SK-N-SH treated with all-trans-retinoic acid at 6 μM for 48 hours (cell line): ENCODE data around the gene LAMA5.

ENCODE experiments used
- ATAC-seq: fragments of 200-7000 bp; cut with Tn5 transposase; 3 replicates; pipeline ENCODE4 v1.9.1; 2020; ENCODE audit warnings: mild to moderate bottlenecking, moderate library complexity
- ARNTL ChIP-seq: fragments of 450-650 bp; formaldehyde crosslinking; IDR thresholded peaks from 2 replicates; pipeline ENCODE4 v1.5.0; 2020; ENCODE audit warnings: low read depth, mild to moderate bottlenecking, moderate library complexity, borderline replicate concordance
- BACH2 ChIP-seq: fragments of 250-450 bp; sonication (Bioruptor Pico); IDR thresholded peaks from 2 replicates; pipeline ENCODE4 v1.9.0; 2021; ENCODE audit warnings: mild to moderate bottlenecking, borderline replicate concordance
- CSDC2 ChIP-seq: fragments of 250-450 bp; sonication (Bioruptor Pico); IDR thresholded peaks from 2 replicates; pipeline ENCODE4 v1.5.0; 2020; ENCODE audit warnings: mild to moderate bottlenecking, moderate library complexity
- CSRNP3 ChIP-seq: fragments of 250-450 bp; sonication (Bioruptor Pico); IDR thresholded peaks from 2 replicates; pipeline ENCODE4 v1.5.1; 2021; ENCODE audit warnings: mild to moderate bottlenecking, moderate library complexity
- GLIS3 ChIP-seq: fragments of 250-450 bp; sonication (Bioruptor Pico); IDR thresholded peaks from 2 replicates; pipeline ENCODE4 v1.5.0; 2020; ENCODE audit warnings: mild to moderate bottlenecking, moderate library complexity
- OSR1 ChIP-seq: fragments of 250-450 bp; sonication (Bioruptor Pico); IDR thresholded peaks from 2 replicates; pipeline ENCODE4 v1.8.0; 2022; ENCODE audit warnings: moderate library complexity, mild to moderate bottlenecking, inconsistent platforms
- PATZ1 ChIP-seq: fragments of 250-450 bp; sonication (Bioruptor Pico); IDR thresholded peaks from 2 replicates; pipeline ENCODE4 v1.8.0; 2020; ENCODE audit warnings: mild to moderate bottlenecking, moderate library complexity, borderline replicate concordance
- POU6F1 ChIP-seq: fragments of 250-450 bp; sonication (Bioruptor Pico); IDR thresholded peaks from 2 replicates; pipeline ENCODE4 v1.8.0; 2021; ENCODE audit warnings: low read depth, mild to moderate bottlenecking, moderate library complexity, borderline replicate concordance
- RARB ChIP-seq: fragments of 250-450 bp; sonication (Bioruptor Pico); IDR thresholded peaks from 2 replicates; pipeline ENCODE4 v1.8.0; 2021; ENCODE audit warnings: mild to moderate bottlenecking, moderate library complexity
- SNAI2 ChIP-seq: fragments of 250-450 bp; sonication (Bioruptor Pico); IDR thresholded peaks from 2 replicates; pipeline ENCODE4 v1.5.0; 2020; ENCODE audit warnings: mild to moderate bottlenecking, moderate library complexity
- ZC3H10 ChIP-seq: fragments of 250-450 bp; sonication (Bioruptor Pico); IDR thresholded peaks from 2 replicates; pipeline ENCODE4 v1.5.1; 2021; ENCODE audit warnings: mild to moderate bottlenecking, moderate library complexity
- ZFP3 ChIP-seq: fragments of 250-450 bp; sonication (Bioruptor Pico); IDR thresholded peaks from 2 replicates; pipeline ENCODE4 v1.5.0; 2020; ENCODE audit warnings: mild to moderate bottlenecking, moderate library complexity
- ZFP30 ChIP-seq: fragments of 450-650 bp; formaldehyde crosslinking; IDR thresholded peaks from 2 replicates; pipeline ENCODE4 v1.5.0; 2022; ENCODE audit warnings: mild to moderate bottlenecking, moderate library complexity
- ZNF70 ChIP-seq: fragments of 450-650 bp; formaldehyde crosslinking; IDR thresholded peaks from 2 replicates; pipeline ENCODE4 v1.5.0; 2020; ENCODE audit warnings: mild to moderate bottlenecking, moderate library complexity
- ZNF8 ChIP-seq: fragments of 450-650 bp; formaldehyde crosslinking; IDR thresholded peaks from 2 replicates; pipeline ENCODE4 v1.5.0; 2020; ENCODE audit warnings: mild to moderate bottlenecking, moderate library complexity
- TF ChIP-seq, protein P1 (sequence below): fragments of 250-450 bp; sonication (Bioruptor Pico); IDR thresholded peaks from 2 replicates; pipeline ENCODE4 v1.5.0; 2020; ENCODE audit warnings: mild to moderate bottlenecking, moderate library complexity

LAMA5 gene

GRCh38 chr20:62268228-62268900 lies 98.7 kb downstream of the LAMA5 start (continued):
- TF ChIP-seq POU6F1 (CRISPR knock-in tag), result no peak
- TF ChIP-seq OSR1 (CRISPR knock-in tag), result no peak
- no peak for TF ChIP-seq CSDC2 (CRISPR knock-in tag)
- no peak for TF ChIP-seq ZFP30 (CRISPR knock-in tag)
- TF ChIP-seq ZNF8 (CRISPR knock-in tag), result no peak
- TF ChIP-seq ZNF70, result no peak
- no peak for TF ChIP-seq ZFP3
- TF ChIP-seq ARNTL (CRISPR knock-in tag), result no peak
- no peak for TF ChIP-seq BACH2 (CRISPR knock-in tag)

- TF ChIP-seq OSR1 (CRISPR knock-in tag), result no peak
- TF ChIP-seq SNAI2, result no peak
- no peak for TF ChIP-seq CSDC2 (CRISPR knock-in tag)
- TF ChIP-seq CSRNP3 (CRISPR knock-in tag), result no peak
- TF ChIP-seq PATZ1, result no peak
- TF ChIP-seq ARNTL (CRISPR knock-in tag), result no peak
- TF ChIP-seq, protein P1, sequence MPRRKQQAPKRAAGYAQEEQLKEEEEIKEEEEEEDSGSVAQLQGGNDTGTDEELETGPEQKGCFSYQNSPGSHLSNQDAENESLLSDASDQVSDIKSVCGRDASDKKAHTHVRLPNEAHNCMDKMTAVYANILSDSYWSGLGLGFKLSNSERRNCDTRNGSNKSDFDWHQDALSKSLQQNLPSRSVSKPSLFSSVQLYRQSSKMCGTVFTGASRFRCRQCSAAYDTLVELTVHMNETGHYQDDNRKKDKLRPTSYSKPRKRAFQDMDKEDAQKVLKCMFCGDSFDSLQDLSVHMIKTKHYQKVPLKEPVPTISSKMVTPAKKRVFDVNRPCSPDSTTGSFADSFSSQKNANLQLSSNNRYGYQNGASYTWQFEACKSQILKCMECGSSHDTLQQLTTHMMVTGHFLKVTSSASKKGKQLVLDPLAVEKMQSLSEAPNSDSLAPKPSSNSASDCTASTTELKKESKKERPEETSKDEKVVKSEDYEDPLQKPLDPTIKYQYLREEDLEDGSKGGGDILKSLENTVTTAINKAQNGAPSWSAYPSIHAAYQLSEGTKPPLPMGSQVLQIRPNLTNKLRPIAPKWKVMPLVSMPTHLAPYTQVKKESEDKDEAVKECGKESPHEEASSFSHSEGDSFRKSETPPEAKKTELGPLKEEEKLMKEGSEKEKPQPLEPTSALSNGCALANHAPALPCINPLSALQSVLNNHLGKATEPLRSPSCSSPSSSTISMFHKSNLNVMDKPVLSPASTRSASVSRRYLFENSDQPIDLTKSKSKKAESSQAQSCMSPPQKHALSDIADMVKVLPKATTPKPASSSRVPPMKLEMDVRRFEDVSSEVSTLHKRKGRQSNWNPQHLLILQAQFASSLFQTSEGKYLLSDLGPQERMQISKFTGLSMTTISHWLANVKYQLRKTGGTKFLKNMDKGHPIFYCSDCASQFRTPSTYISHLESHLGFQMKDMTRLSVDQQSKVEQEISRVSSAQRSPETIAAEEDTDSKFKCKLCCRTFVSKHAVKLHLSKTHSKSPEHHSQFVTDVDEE (CRISPR knock-in tag), result no peak
- ATAC-seq, result no peak
Observed at GRCh38 chr20:62267543-62267942, 99.6 kb downstream of the LAMA5 start.

- ATAC-seq, result no peak
- TF ChIP-seq GLIS3 (CRISPR knock-in tag) (no peak), ZC3H10 (CRISPR knock-in tag) (no peak), RARB (no peak), ZFP3 (no peak), CSRNP3 (CRISPR knock-in tag) (no peak), BACH2 (CRISPR knock-in tag) (no peak)
- TF ChIP-seq, protein P1 (CRISPR knock-in tag), result no peak
- TF ChIP-seq, all 23 proteins: peak for 0
Observed at GRCh38 chr20:62266851-62267250, 100.3 kb downstream of the LAMA5 start.
